ENCODE measurements around the gene PRDM15.

GRCh38 chr21:41852929-41853320, 26.2 kb downstream of the PRDM15 start:
- TF ChIP-seq, protein P1, sequence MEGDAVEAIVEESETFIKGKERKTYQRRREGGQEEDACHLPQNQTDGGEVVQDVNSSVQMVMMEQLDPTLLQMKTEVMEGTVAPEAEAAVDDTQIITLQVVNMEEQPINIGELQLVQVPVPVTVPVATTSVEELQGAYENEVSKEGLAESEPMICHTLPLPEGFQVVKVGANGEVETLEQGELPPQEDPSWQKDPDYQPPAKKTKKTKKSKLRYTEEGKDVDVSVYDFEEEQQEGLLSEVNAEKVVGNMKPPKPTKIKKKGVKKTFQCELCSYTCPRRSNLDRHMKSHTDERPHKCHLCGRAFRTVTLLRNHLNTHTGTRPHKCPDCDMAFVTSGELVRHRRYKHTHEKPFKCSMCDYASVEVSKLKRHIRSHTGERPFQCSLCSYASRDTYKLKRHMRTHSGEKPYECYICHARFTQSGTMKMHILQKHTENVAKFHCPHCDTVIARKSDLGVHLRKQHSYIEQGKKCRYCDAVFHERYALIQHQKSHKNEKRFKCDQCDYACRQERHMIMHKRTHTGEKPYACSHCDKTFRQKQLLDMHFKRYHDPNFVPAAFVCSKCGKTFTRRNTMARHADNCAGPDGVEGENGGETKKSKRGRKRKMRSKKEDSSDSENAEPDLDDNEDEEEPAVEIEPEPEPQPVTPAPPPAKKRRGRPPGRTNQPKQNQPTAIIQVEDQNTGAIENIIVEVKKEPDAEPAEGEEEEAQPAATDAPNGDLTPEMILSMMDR (IDR thresholded peaks at IDR 0.05 in 8 of 11, conservative IDR thresholded peaks at IDR 0.05 in 3 of 11), result no peak
- TF ChIP-seq POLR2AphosphoS5 (IDR thresholded peaks at IDR 0.05), result no peak
